OCI-LY3 (cell line): ENCODE data around the gene ZNF740.

ENCODE experiments used
- H2AFZ ChIP-seq: fragments of 200-600, 300-600 bp; shearing (Covaris generic); 2 replicates; pipeline ENCODE4 v1.6.0; 2014; ENCODE audit warnings: antibody characterized with exemption, low read depth, low read length
- H3K27ac ChIP-seq: fragments of 200-600, 300-600 bp; sonication (generic); 2 replicates; pipeline ENCODE4 v1.5.1; 2014; ENCODE audit warnings: mild to moderate bottlenecking, low read length, moderate library complexity, mixed read lengths
- H3K27me3 ChIP-seq: fragments of 200-600, 300-600 bp; sonication (generic); 2 replicates; pipeline ENCODE4 v1.6.1; 2014; ENCODE audit warnings: low read depth, low read length, mixed read lengths
- H3K36me3 ChIP-seq: fragments of 200-600, 300-600 bp; sonication (generic); replicated peaks from 2 replicates; pipeline ENCODE3; 2014; ENCODE audit warnings: low read depth, low read length, mixed read lengths
- H3K4me1 ChIP-seq: fragments of 300-600, 200-600 bp; sonication (generic); 2 replicates; pipeline ENCODE4 v1.6.1; 2014; ENCODE audit warnings: low read length, mixed read lengths
- H3K4me2 ChIP-seq: fragments of 200-600, 300-600 bp; sonication (generic); 2 replicates; pipeline ENCODE4 v1.6.1; 2014; ENCODE audit warnings: low read length, mixed read lengths
- H3K4me3 ChIP-seq: fragments of 300-600, 200-600 bp; sonication (generic); 2 replicates; pipeline ENCODE4 v1.5.1; 2014; ENCODE audit warnings: antibody characterized with exemption, mild to moderate bottlenecking, low read length, moderate library complexity
- H3K79me2 ChIP-seq: fragments of 300-600, 200-600 bp; shearing (Covaris generic); 2 replicates; pipeline ENCODE4 v1.6.1; 2014; ENCODE audit warnings: mild to moderate bottlenecking, low read length, mixed read lengths
- H3K9ac ChIP-seq: fragments of 300-600, 200-600 bp; shearing (Covaris generic); 2 replicates; pipeline ENCODE4 v1.6.0; 2014; ENCODE audit warnings: mild to moderate bottlenecking, low read length, moderate library complexity
- H3K9me3 ChIP-seq: fragments of 200-600, 300-600 bp; shearing (Covaris generic); 2 replicates; pipeline ENCODE4 v1.6.1; 2014; ENCODE audit warnings: low read length, mixed read lengths; ENCODE audit not compliant: insufficient read depth
- H4K20me1 ChIP-seq: fragments of 200-600, 300-600 bp; sonication (generic); 2 replicates; pipeline ENCODE4 v1.6.1; 2016; ENCODE audit warnings: low read length, mixed read lengths; ENCODE audit not compliant: insufficient read depth
- CTCF ChIP-seq: fragments of 200-600, 300-600 bp; sonication (generic); IDR thresholded peaks from 2 replicates; pipeline ENCODE4 v1.5.1; 2014; ENCODE audit warnings: antibody characterized with exemption, low read length, low read depth
- EZH2phosphoT487 ChIP-seq: fragments of 200-600 bp; shearing (Covaris generic); IDR thresholded peaks from 2 replicates; pipeline ENCODE4 v1.6.1; 2018; ENCODE audit warnings: antibody characterized with exemption, mixed run types, low read depth

The ZNF740 gene

GRCh38 chr12:53241623-53242412 lies 61.3 kb downstream of the ZNF740 start:
- no peaks in the 10 kb centered on the region for H3K9me3 ChIP-seq
- no peaks in the 10 kb centered on the region for H4K20me1 ChIP-seq
- H3K4me2 ChIP-seq, result no peak overlapping the region
- no peak overlapping the region for H3K27ac ChIP-seq
- no peak overlapping the region for H2AFZ ChIP-seq
- no peak overlapping the region for H3K9ac ChIP-seq
- TF ChIP-seq EZH2phosphoT487 (no peak), CTCF (no peak)
- H3K4me1 ChIP-seq, result peaks cover 13% of the 10 kb centered on the region
- no peaks in the 10 kb centered on the region for H3K79me2 ChIP-seq
- H3K4me3 ChIP-seq, result no peak overlapping the region
- H3K36me3 ChIP-seq, result no peaks in the 10 kb centered on the region
- H3K27me3 ChIP-seq, result peaks cover 25% of the 10 kb centered on the region

GRCh38 chr12:53244337-53244736 lies 63.8 kb downstream of the ZNF740 start:
- Histone ChIP-seq H2AFZ (peak overlapping the region; percentile 81; the same call in 1 of the 2 replicates), H3K27ac (no peak overlapping the region), H3K36me3 (no peaks in the 10 kb centered on the region), H3K79me2 (no peaks in the 10 kb centered on the region), H3K4me3 (peak overlapping the region; percentile 40; the same call in 1 of the 2 replicates), H3K9ac (no peak overlapping the region), H3K9me3 (no peaks in the 10 kb centered on the region), H4K20me1 (no peaks in the 10 kb centered on the region), H3K27me3 (peaks cover 17% of the 10 kb centered on the region; the same call in 1 of the 2 replicates), H3K4me2 (peak overlapping the region; percentile 77), H3K4me1 (peaks cover 13% of the 10 kb centered on the region)
- TF ChIP-seq CTCF (no peak), EZH2phosphoT487 (no peak)
